Endothelial cell of umbilical vein (primary cell): ENCODE measurements around the gene SLC25A41. TPM values are rescaled to one million over a fixed set of nuclear protein-coding genes. Genes with fewer than 3 reads are reported as not detected.

Experiments
- BruUV-seq: library from RNA; stranded (reverse); fragments of 400-500 nt; replicated peaks from 2 replicates; lab custom pipeline; 2021; lab: Mats Ljungman, UMichigan
- CTCF ChIA-PET: fragments of 300-600, 350-600 bp; sonication (Branson Sonifier 250); formaldehyde crosslinking; loops from one replicate; lab custom pipeline; 2021; ENCODE audit warnings: antibody characterized with exemption, inconsistent platforms; lab: Charles Lee
- POLR2A ChIA-PET: fragments of 300-600, 350-600 bp; sonication (Branson Sonifier 250); formaldehyde crosslinking; loops from one replicate; lab custom pipeline; 2021; ENCODE audit warnings: antibody characterized with exemption, inconsistent platforms; lab: Charles Lee
- DNase-seq: peaks from one replicate; pipeline ENCODE4 v3.0.0-alpha.2; 2011; ENCODE audit warnings: low read depth, low spot score
- FAIRE-seq: peaks from 2 replicates; lab custom pipeline; 2011; peaks lifted over from hg19 to GRCh38; lab: Jason Lieb, UNC
- H2AFZ ChIP-seq: 2 replicates; pipeline ENCODE4 v1.6.0; 2012; ENCODE audit warnings: low read depth, low read length, control low read depth, inconsistent platforms
- H3K27ac ChIP-seq: 2 replicates; pipeline ENCODE4 v1.5.1; 2011; ENCODE audit warnings: low read depth, mild to moderate bottlenecking, control low read depth, low read length, moderate library complexity; ENCODE audit not compliant: insufficient read depth
- H3K27me3 ChIP-seq, 2 experiments: 2 replicates each; pipeline versions ENCODE4 v1.6.0 to v1.6.1; 2011; ENCODE audit warnings: low read length in 2 of 2, mixed read lengths in 1 of 2; ENCODE audit not compliant: control insufficient read depth in 2 of 2, insufficient read depth in 2 of 2
- H3K36me3 ChIP-seq, 2 experiments: 2 replicates in 1 of 2; 3 replicates in 1 of 2; pipeline ENCODE4 v1.5.1; 2011; ENCODE audit warnings: low read length in 2 of 2, mild to moderate bottlenecking in 1 of 2, moderate library complexity in 1 of 2; ENCODE audit not compliant: control insufficient read depth in 2 of 2, insufficient read depth in 2 of 2; ENCODE audit errors: extremely low read depth in 1 of 2
- H3K4me1 ChIP-seq: 3 replicates; pipeline ENCODE4 v1.5.1; 2011; ENCODE audit warnings: mild to moderate bottlenecking, low read length; ENCODE audit not compliant: control insufficient read depth, insufficient read depth; ENCODE audit errors: extremely low read depth
- H3K4me2 ChIP-seq: 2 replicates; pipeline ENCODE4 v1.6.1; 2011; ENCODE audit warnings: low read length, control low read depth, mixed read lengths; ENCODE audit not compliant: insufficient read depth
- H3K4me3 ChIP-seq, 3 experiments: fragments of 200-600 bp in 1 of 3; sonication (generic), shearing (Covaris generic) in 1 of 3; replicated peaks in 1 of 3; 2 replicates each; pipeline ENCODE4 v1.5.1; 2011 to 2016; ENCODE audit warnings: control low read depth in 3 of 3, low read length in 3 of 3, mild to moderate bottlenecking in 2 of 3, inconsistent platforms in 1 of 3, low read depth in 1 of 3, moderate library complexity in 1 of 3; ENCODE audit not compliant: insufficient read depth in 1 of 3
- H3K79me2 ChIP-seq: 2 replicates; pipeline ENCODE4 v1.6.0; 2012; ENCODE audit warnings: low read length, inconsistent platforms; ENCODE audit not compliant: control insufficient read depth, insufficient read depth
- H3K9ac ChIP-seq: replicated peaks from 2 replicates; pipeline ENCODE3; 2011; ENCODE audit warnings: low read length, control low read depth; ENCODE audit not compliant: insufficient read depth; ENCODE audit errors: extremely low read depth
- H3K9me1 ChIP-seq: replicated peaks from 3 replicates; pipeline ENCODE4 v1.6.0; 2011; ENCODE audit warnings: mild to moderate bottlenecking, low read length; ENCODE audit not compliant: control insufficient read depth, insufficient read depth; ENCODE audit errors: extremely low read depth
- H3K9me3 ChIP-seq: replicated peaks from 2 replicates; pipeline ENCODE4 v1.5.1; 2012; ENCODE audit warnings: low read length, inconsistent platforms; ENCODE audit not compliant: control insufficient read depth, insufficient read depth
- H4K20me1 ChIP-seq: replicated peaks from 2 replicates; pipeline ENCODE3; 2011; ENCODE audit warnings: mild to moderate bottlenecking, low read length; ENCODE audit not compliant: control insufficient read depth, insufficient read depth; ENCODE audit errors: extremely low read depth
- CTCF ChIP-seq, 2 donors: IDR thresholded peaks; 1 replicate in 1 of 2; 2 replicates in 1 of 2; pipeline ENCODE4 v1.5.1; 2011; ENCODE audit warnings: low read length in 2 of 2, mild to moderate bottlenecking in 2 of 2, moderate library complexity in 2 of 2, control low read depth in 1 of 2, inconsistent platforms in 1 of 2, low read depth in 1 of 2; ENCODE audit not compliant: insufficient read depth in 1 of 2; ENCODE audit errors: extremely low read depth in 1 of 2
- EZH2 ChIP-seq: IDR thresholded peaks from 2 replicates; pipeline ENCODE4 v1.6.1; 2012; ENCODE audit warnings: borderline replicate concordance, low read depth, mild to moderate bottlenecking, moderate library complexity, low read length, inconsistent platforms; ENCODE audit not compliant: severe bottlenecking
- FOS ChIP-seq: IDR thresholded peaks from 2 replicates; pipeline ENCODE4 v1.6.1; 2011; ENCODE audit warnings: mild to moderate bottlenecking, low read length, moderate library complexity, borderline replicate concordance; ENCODE audit not compliant: insufficient read depth
- GATA2 ChIP-seq: IDR thresholded peaks from 2 replicates; pipeline ENCODE4 v1.7.0; 2011; ENCODE audit warnings: low read depth, mild to moderate bottlenecking, moderate library complexity, mixed read lengths, low read length; ENCODE audit not compliant: insufficient read length, insufficient read depth
- JUN ChIP-seq: IDR thresholded peaks from 2 replicates; pipeline ENCODE4 v1.6.1; 2011; ENCODE audit warnings: borderline replicate concordance, low read depth; ENCODE audit not compliant: insufficient read length, insufficient read depth
- MYC ChIP-seq: IDR thresholded peaks from one replicate; pipeline ENCODE4 v1.6.1; 2011; ENCODE audit warnings: mild to moderate bottlenecking, low read depth, low read length
- POLR2A ChIP-seq: IDR thresholded peaks from 2 replicates; pipeline ENCODE4 v1.6.1; 2012; ENCODE audit warnings: low read depth, mild to moderate bottlenecking, control low read depth, low read length
- POLR2AphosphoS5 ChIP-seq: IDR thresholded peaks from 2 replicates; pipeline ENCODE4 v1.6.1; 2012; ENCODE audit warnings: low read depth, mild to moderate bottlenecking, control low read depth, low read length, moderate library complexity; ENCODE audit not compliant: insufficient read depth
- dilution Hi-C: fragments of 300-500 bp; cut with MboI; formaldehyde crosslinking; loops from one replicate; pipeline ENCODE4 v1.15.0; 2019; ENCODE audit warnings: low sequenced_read_pairs; ENCODE audit not compliant: extremely low pct_ligation_motif_present
- intact Hi-C: fragments of 100-400 bp; cut with micrococcal nuclease; formaldehyde crosslinking; loops from one replicate; pipeline ENCODE4 v1.10.0; 2022
- polyA plus RNA-seq, 4 experiments: library from polyadenylated mRNA; depleted of rRNA in 3 of 4; stranded (reverse) in 3 of 4; unstranded in 1 of 4; fragments of >200 nt; gene quantifications; 2 replicates each; pipeline versions ENCODE4 v1.2.1 to v1.2.3, GENCODE V29; 2011 to 2012; ENCODE audit warnings: missing spikeins in 1 of 4
- total RNA-seq: library from RNA; stranded (reverse); gene quantifications from 2 replicates; pipeline ENCODE4 v1.2.3, GENCODE V29; 2021
- TF ChIP-seq, protein P1 (sequence below): IDR thresholded peaks from 2 replicates; pipeline ENCODE4 v1.6.1; 2011; ENCODE audit not compliant: insufficient read depth, insufficient read length

SLC25A41 gene
- total and polyA plus RNA-seq, 2 donors (not counting 3 experiments of a cell fraction or from before 2014, with no cell fraction given): 0.21 TPM; not detected in 1

DNA sequence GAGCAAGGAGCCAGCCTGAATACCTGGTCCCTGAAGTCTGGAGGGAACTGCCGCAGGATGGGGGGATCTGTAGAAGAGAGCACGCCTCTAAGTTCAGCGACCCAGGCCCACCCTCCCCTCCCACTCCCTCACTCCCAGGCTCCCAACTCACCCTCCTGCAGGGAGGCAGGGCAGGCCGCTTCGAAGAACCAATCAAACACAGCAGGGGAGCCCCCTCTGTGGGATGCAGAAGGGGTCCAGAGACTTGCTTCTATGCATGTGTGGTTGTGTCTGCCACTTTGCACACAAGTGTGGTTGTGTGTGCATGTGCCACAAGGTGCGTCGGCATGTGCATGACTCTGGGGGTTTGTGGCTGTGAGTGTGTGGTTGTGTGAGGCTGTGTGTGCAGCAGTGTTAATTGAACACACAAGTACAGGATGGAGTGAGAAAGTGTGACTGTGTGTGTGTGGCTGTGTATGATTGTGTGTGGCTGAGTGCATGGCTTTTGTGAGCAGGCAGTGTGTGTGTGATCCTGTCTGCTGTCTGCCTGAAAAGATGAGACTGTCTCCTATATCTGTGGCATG, 46.4 kb upstream of the SLC25A41 start:
- no peak overlapping the region for H3K9ac ChIP-seq
- DNase-seq: no peak
- FAIRE-seq: no peak
- H3K79me2 ChIP-seq: no peaks in the 10 kb centered on the region
- ChIA-PET POLR2A (no interaction called here), CTCF (interaction anchor here (0.8 kb wide), 1 partner anchor 27 kb away, joined by 3 read pairs; no protein-coding TSS in a partner anchor)
- H4K20me1 ChIP-seq: no peaks in the 10 kb centered on the region
- TF ChIP-seq, protein P1, sequence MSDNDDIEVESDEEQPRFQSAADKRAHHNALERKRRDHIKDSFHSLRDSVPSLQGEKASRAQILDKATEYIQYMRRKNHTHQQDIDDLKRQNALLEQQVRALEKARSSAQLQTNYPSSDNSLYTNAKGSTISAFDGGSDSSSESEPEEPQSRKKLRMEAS: no peak
- TF ChIP-seq POLR2AphosphoS5: no peak
- no peak for TF ChIP-seq MYC
- TF ChIP-seq JUN: no peak
- no peak for TF ChIP-seq GATA2
- TF ChIP-seq FOS: no peak
- no peak for TF ChIP-seq POLR2A
- TF ChIP-seq CTCF (IDR thresholded peaks at IDR 0.05; ENCODE audit: extremely low read depth in 1 of 2, insufficient read depth in 1 of 2, low read depth in 1 of 2, low read length in 2 of 2): no peak
- no peak for TF ChIP-seq EZH2
- no peak overlapping the region for H3K27ac ChIP-seq
- H3K27me3 ChIP-seq: peaks cover 0 to 9% of the 10 kb centered on the region in 2 experiments
- no peaks in the 10 kb centered on the region for H3K9me3 ChIP-seq
- no peaks in the 10 kb centered on the region for H3K9me1 ChIP-seq
- BruUV-seq: no TSS peak
- dilution Hi-C loops (no loop called here), intact Hi-C loops (no loop called here)
- H3K4me3 ChIP-seq: no peak overlapping the region
- H3K4me2 ChIP-seq: no peak overlapping the region
- H3K36me3 ChIP-seq: no peaks in the 10 kb centered on the region
- H3K4me1 ChIP-seq: peaks cover 2% of the 10 kb centered on the region
- no peak overlapping the region for H2AFZ ChIP-seq
